Nephron progenitor cell (in vitro differentiated cells): ENCODE data around the gene TAB2.
A peak's percentile ranks its signal among the peaks of the same experiment; 100 is the strongest.

Experiments used
- DNase-seq: peaks from one replicate; pipeline ENCODE4 v3.0.0; 2021
- H3K27ac Mint-ChIP-seq: 2 replicates; pipeline ENCODE4 v1.8.0; 2021; ENCODE audit warnings: mild to moderate bottlenecking, moderate library complexity, mixed read lengths
- H3K27me3 Mint-ChIP-seq: 2 replicates; pipeline ENCODE4 v1.8.0; 2021; ENCODE audit warnings: mild to moderate bottlenecking, low read depth, mixed read lengths; ENCODE audit not compliant: poor library complexity
- H3K36me3 Mint-ChIP-seq: 2 replicates; pipeline ENCODE4 v1.8.0; 2021; ENCODE audit warnings: low read depth, mixed read lengths
- H3K4me1 Mint-ChIP-seq: 2 replicates; pipeline ENCODE4 v1.8.0; 2021; ENCODE audit warnings: mixed read lengths
- H3K4me3 Mint-ChIP-seq: 2 replicates; pipeline ENCODE4 v1.8.0; 2021; ENCODE audit warnings: mild to moderate bottlenecking, moderate library complexity, mixed read lengths
- H3K9me3 Mint-ChIP-seq: 2 replicates; pipeline ENCODE4 v1.8.0; 2021; ENCODE audit warnings: mild to moderate bottlenecking, moderate library complexity, mixed read lengths
- TF ChIP-seq, protein P1 (sequence below): fragments of 200-600 bp; sonication (generic); IDR thresholded peaks from 2 replicates; pipeline ENCODE4 v1.5.0; 2021; ENCODE audit warnings: antibody characterized with exemption

The TAB2 gene

DNA sequence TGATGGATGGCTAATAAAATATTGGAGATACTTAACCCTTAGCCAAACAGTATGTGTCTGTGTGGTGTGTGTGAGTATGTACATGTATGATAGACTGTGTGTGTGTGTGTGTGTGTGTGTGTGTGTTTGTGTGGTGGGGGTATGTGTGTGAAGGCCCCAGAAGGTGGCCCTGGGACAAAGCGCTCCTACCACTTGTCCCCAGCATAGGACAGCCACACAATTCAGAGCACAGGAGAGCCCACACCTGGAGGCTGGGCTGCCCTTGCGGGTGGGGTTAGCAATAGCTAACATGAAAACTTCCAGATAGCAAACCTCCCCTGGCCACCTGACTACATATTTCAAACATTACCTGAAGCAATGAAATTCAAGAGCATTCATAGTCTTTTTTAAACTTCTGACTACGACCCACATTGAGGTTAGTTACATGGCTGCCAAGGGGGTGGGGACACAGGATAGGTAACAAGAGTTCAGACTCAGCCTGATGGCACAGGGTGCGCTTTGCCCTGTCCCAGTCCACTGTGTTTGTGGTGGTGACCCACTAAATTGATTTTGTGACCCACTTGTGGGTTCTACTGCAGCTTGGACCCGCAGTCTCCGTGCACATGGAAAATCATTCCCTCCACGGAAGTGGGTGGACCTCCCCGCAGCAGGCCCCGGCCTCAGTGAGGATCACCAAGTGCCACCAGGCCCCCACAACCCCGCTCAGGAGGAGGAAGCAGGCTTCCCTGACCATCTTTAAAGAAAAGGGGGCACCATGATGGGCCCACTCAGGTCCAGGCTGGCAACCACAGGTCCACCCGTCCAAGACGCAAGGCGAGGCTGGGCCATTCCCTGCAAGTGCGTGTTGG lies 132.5 kb downstream of the TAB2 start:
- H3K27ac Mint-ChIP-seq, result no peak overlapping the region
- TF ChIP-seq, protein P1, sequence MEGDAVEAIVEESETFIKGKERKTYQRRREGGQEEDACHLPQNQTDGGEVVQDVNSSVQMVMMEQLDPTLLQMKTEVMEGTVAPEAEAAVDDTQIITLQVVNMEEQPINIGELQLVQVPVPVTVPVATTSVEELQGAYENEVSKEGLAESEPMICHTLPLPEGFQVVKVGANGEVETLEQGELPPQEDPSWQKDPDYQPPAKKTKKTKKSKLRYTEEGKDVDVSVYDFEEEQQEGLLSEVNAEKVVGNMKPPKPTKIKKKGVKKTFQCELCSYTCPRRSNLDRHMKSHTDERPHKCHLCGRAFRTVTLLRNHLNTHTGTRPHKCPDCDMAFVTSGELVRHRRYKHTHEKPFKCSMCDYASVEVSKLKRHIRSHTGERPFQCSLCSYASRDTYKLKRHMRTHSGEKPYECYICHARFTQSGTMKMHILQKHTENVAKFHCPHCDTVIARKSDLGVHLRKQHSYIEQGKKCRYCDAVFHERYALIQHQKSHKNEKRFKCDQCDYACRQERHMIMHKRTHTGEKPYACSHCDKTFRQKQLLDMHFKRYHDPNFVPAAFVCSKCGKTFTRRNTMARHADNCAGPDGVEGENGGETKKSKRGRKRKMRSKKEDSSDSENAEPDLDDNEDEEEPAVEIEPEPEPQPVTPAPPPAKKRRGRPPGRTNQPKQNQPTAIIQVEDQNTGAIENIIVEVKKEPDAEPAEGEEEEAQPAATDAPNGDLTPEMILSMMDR, result no peak

DNA sequence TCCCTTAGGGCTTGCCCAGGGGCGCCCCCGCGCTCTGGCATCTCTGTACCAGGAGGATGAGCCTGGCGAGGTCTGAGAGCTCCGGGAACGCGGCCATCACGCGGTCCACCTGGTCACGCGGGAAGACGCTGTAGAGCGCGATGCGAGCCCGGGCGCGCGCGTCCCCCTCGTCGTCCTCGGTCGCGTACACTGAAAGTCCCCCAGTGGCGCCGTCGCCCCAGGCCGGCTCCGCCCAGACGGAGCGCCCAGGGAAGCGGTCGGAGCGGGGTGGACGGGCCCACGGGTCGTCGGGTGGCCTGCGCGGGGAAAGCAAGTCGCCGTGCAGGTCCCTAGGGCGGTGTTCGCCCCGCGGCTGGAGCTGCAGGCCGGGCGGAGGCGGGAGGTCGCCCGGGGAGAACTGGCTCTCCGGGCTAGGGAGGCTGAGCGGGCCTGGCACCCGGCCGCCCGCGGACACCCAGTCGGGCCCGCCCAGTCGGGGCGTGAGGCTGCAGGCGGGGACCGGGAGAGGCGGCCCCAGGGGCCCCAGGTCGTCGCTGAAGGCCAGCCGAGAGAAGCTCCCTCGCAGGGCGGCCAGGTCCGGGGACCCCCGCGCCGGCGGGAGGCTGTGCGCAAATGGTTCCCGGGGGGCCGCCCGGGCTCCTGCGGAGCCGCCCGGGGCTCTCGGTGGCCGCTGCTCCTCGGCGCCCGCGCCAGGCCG lies 133.3 kb downstream of the TAB2 start:
- Mint-ChIP-seq H3K27ac (no peak overlapping the region), H3K4me3 (peak overlapping the region; percentile 68), H3K4me1 (peaks cover 36% of the 10 kb centered on the region), H3K27me3 (peaks cover 33% of the 10 kb centered on the region), H3K36me3 (no peaks in the 10 kb centered on the region), H3K9me3 (no peaks in the 10 kb centered on the region)
- TF ChIP-seq, protein P1, result no peak
- DNase-seq, result peak; percentile 52

More for the DNA sequence above, 132.5 kb downstream of the TAB2 start:
- Mint-ChIP-seq H3K27me3 (peaks cover 30% of the 10 kb centered on the region), H3K4me3 (peak overlapping the region; percentile 68), H3K9me3 (no peaks in the 10 kb centered on the region), H3K4me1 (peaks cover 32% of the 10 kb centered on the region), H3K36me3 (no peaks in the 10 kb centered on the region)
- no peak for DNase-seq

DNA sequence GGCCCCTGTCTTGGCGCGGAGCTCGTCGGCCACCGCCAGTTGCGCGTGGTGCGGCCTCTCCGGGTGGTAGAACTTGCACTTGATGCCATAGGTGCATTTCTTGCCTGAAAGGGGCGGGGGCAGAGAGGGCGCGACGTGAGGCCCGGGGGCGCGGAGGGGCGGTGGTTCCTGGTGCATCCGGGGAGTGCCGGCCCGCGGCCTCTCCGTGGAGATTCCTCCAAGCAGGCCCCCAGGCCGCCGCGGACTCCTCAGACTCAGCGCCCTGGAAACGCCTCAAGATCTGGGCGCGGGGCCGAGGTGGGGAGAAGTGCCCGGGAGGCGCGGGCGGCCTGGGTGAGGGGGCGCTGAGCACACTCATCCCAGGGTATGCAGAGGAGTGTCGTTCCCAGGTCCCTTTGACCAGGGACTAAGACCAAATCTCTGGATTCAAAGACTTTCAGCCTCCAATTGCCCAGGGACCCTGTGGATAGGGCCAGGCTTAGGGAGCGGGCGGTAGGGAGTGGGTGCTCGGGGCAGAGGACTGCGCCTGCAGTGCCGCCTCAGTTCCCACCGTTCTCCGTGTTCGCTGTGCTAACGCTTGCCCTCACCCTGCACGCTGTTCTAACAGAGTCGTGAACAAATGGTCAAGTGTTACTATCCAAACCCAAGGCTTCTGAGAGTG lies 134.0 kb downstream of the TAB2 start:
- Mint-ChIP-seq H3K9me3 (no peaks in the 10 kb centered on the region), H3K4me3 (peak overlapping the region; percentile 47), H3K27ac (no peak overlapping the region), H3K27me3 (peaks cover 30% of the 10 kb centered on the region), H3K36me3 (no peaks in the 10 kb centered on the region), H3K4me1 (peaks cover 36% of the 10 kb centered on the region)
- TF ChIP-seq, protein P1, result no peak
- DNase-seq, result peak; percentile 65

DNA sequence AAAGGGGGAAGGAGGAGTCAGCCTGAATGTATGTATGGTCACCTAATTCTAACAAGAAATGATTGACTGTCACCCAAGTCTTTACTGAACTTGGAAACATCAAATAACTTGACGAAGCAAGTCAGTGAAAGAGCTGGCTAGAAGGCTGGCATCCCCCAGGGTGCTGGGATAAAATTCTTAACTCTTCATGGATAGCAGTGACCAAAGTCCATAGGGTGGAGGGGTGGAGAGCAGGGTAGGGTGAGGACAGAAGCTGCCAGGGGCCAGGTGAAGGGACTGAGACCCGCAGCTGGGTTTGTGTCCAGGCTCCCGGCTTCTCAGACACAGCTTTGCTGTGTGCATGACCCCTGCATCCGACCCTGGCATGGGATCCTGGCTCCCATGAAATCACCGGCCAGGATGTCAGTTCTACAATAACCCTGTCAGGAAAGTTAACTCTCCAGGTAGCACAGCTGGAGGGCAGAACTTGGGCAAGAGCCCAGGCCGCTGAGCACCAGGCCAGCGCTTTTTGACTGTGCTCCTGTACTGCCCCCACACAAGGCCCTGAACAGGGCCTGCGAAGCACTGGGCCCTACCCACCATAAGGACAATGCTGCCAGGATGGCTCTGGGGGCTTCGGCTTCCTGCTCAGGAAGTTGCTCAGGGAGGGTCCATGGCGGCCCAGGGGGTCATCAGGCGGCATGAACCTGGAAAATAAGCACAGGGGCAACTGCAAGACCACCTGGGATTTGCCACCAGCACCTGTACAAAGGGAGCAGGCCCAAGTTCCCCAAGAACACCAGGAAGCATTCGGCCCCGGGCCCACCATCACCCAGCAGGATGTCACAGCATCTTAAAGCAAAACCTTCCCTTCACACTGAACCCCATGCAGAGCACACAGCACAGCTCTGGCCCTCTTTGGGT lies 134.8 kb downstream of the TAB2 start:
- Mint-ChIP-seq H3K27me3 (peaks cover 34% of the 10 kb centered on the region), H3K36me3 (no peaks in the 10 kb centered on the region), H3K27ac (no peak overlapping the region), H3K9me3 (no peaks in the 10 kb centered on the region), H3K4me3 (peak overlapping the region; percentile 47), H3K4me1 (peaks cover 36% of the 10 kb centered on the region)
- TF ChIP-seq, protein P1, result no peak
- no peak for DNase-seq

DNA sequence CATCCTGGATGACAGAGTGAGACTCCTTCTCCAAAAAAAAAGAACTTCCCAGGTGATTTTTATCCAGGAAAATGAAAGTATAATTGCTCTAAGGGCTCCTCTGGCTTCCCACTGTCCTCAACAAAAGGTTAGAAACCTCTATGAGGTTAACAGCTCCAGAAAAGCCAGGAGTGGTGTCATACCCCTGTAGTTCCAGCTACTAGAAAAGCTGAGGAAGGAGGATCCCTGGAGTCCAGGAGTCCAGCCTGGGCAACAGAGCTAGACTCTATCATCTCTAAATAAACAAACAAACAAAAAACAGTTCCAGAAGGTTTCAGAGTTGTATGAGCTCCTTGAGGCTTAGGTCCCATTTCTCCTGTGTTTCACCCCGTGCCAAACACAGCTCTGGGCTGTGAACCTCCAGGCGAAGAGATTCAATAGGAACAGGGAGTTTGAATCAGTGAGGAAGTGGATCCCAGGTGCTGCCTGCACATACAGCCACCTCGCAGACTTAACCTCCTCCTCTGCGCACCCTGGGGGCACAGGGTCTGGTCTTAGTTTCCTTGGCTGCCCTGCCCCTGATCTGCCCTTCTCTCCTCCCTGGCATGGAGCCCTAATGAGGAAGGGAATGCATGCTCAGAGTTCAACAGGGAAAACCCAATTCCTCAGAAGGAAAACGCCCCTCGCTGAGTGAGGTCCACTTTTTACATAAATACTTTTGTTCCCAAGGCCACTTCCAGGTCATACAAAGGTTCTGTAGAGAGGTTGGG lies 136.3 kb downstream of the TAB2 start:
- Mint-ChIP-seq H3K4me1 (peaks cover 30% of the 10 kb centered on the region), H3K4me3 (no peak overlapping the region), H3K36me3 (no peaks in the 10 kb centered on the region), H3K27me3 (peaks cover 34% of the 10 kb centered on the region), H3K27ac (no peak overlapping the region), H3K9me3 (no peaks in the 10 kb centered on the region)
- DNase-seq, result no peak
- TF ChIP-seq, protein P1, result no peak
